ENCODE measurements around the gene FMO3. TPM values are rescaled to one million over a fixed set of nuclear protein-coding genes. Genes with fewer than 3 reads are reported as not detected.
A peak's percentile ranks its signal among the peaks of the same experiment; 100 is the strongest.

Gene FMO3
- total and polyA plus RNA-seq, 12 donors = 0.22 to 34.6 (median 12.9) TPM

- Histone ChIP-seq H3K36me3 (replicated peaks in 1 of 2) (no peaks in the 10 kb centered on the region), H3K4me1 (replicated peaks in 1 of 2) (peaks cover 0 to 3% of the 10 kb centered on the region in 2 donors)
- 36 to 48% (median 41%) methylated on average over 4 of the region's 4 CpGs for WGBS, 4 donors
These were observed 50.4 kb downstream of the FMO3 start for GRCh38 chr1:171140956-171141687.

GRCh38 chr1:171141688-171142415, 51.1 kb downstream of the FMO3 start:
- TF ChIP-seq CTCF (IDR thresholded peaks at IDR 0.05) (no peak), POLR2A (IDR thresholded peaks at IDR 0.05) (no peak)
- H3K36me3 ChIP-seq (replicated peaks in 1 of 2) = no peaks in the 10 kb centered on the region
- peak; percentile 24 to 70 (median 46) for DNase-seq
- H3K4me1 ChIP-seq (replicated peaks in 1 of 2) = peaks cover 0 to 3% of the 10 kb centered on the region in 2 donors
- no peak overlapping the region for H3K4me3 ChIP-seq
- H3K9me3 ChIP-seq (replicated peaks in 1 of 3) = no peaks in the 10 kb centered on the region
- no peaks in the 10 kb centered on the region for H3K27me3 ChIP-seq
- 37 to 48% (median 43%) methylated on average over 6 of the region's 6 CpGs for WGBS, 4 donors
- H3K27ac ChIP-seq = peak overlapping the region in 3 of 5 donors; percentile 47 to 84 (median 71)
- intact Hi-C loops (cut with DNase I) = no loop called here

More at GRCh38 chr1:171140956-171141687, 50.4 kb downstream of the FMO3 start:
- no peak for DNase-seq
- TF ChIP-seq CTCF (IDR thresholded peaks at IDR 0.05) (no peak), POLR2A (IDR thresholded peaks at IDR 0.05) (no peak)
- intact Hi-C loops (cut with DNase I) = no loop called here
- no peak overlapping the region for H3K4me3 ChIP-seq
- no peaks in the 10 kb centered on the region for H3K27me3 ChIP-seq
- no peaks in the 10 kb centered on the region for H3K9me3 ChIP-seq (replicated peaks in 1 of 3)
- peak overlapping the region in 2 of 5 donors; percentile 71 to 84 for H3K27ac ChIP-seq

GRCh38 chr1:171142416-171143385, 52.0 kb downstream of the FMO3 start:
- peak overlapping the region in 3 of 5 donors; percentile 47 to 84 (median 71) for H3K27ac ChIP-seq
- no peaks in the 10 kb centered on the region for H3K27me3 ChIP-seq
- no peaks in the 10 kb centered on the region for H3K9me3 ChIP-seq (replicated peaks in 1 of 3)
- WGBS, 4 donors = 54 to 69% (median 61%) methylated on average over 8 of the region's 8 CpGs
- intact Hi-C loops (cut with DNase I) = no loop called here
- H3K36me3 ChIP-seq (replicated peaks in 1 of 2) = no peaks in the 10 kb centered on the region
- no peak overlapping the region for H3K4me3 ChIP-seq
- TF ChIP-seq POLR2A (IDR thresholded peaks at IDR 0.05) (no peak), CTCF (IDR thresholded peaks at IDR 0.05) (peak in 1 of 6 experiments; percentile 12)
- peak in 5 of 7 donors; percentile 6 to 30 (median 20) for DNase-seq
- H3K4me1 ChIP-seq (replicated peaks in 1 of 2) = peaks cover 0 to 3% of the 10 kb centered on the region in 2 donors

Data from adrenal gland (tissue), 12 donors.